Activated CD4-positive, alpha-beta T cell treated with anti-CD3 and anti-CD28 coated beads, Interleukin-2, Interleukin-6, amounts not matched to agents 100 ng/mL and 50 ng/mL, durations not matched to agents 16 hours and 8 hours (primary cell): ENCODE results near the gene SPATA33.

Experiments used
- DNase-seq: peaks from one replicate; pipeline ENCODE4 v3.0.0-alpha.2; 2020

SPATA33 gene

DNA sequence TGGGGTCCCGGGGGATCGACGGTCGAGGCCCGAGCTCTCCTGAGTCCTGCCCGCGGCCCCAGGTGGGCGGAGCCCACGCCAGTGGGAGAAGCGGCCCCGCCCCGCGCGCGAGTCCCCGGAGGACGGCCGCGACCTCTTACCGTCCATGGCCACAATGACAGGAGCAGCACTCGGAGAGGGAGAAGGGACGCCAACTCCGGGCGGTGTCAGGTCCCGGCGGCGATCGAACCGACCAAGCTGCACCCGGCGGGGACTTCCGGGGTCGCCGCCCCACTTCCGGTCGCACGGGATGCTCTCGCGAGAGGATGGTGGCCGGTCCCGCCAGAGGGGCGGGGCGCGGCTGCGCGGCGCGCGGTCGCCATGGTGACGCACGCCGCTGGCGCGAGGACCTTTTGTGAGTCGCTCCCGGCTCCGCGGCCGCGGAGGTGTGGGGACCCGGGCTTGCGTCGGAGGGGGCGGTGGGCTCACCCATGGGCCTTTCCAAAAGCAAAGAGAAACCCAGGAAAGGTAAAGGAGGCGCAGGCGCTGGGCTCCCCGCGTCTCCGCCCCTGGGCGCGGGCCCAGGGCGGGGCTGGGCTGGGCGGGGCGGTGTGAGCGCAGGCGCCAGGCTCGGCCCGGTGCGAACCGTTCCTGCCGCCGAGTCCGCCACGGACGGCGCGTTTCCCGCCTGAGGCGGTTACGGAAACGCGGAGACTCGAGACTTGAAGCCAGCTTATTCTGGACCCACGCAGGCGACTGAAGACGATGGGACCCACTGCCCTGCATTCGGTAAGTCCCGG lies at the start of gene SPATA33, which contains the start of gene CHMP1A:
TSS of gene SPATA33 (plus strand) at position 395 of the 779 bp plus-strand sequence. CDS start at position 471, 76 bp downstream.
TSS of gene CHMP1A (minus strand) at position 267 of the 779 bp plus-strand sequence. CDS start at position 147, 120 bp downstream.
- DNase-seq, result peak; percentile 95

DNA sequence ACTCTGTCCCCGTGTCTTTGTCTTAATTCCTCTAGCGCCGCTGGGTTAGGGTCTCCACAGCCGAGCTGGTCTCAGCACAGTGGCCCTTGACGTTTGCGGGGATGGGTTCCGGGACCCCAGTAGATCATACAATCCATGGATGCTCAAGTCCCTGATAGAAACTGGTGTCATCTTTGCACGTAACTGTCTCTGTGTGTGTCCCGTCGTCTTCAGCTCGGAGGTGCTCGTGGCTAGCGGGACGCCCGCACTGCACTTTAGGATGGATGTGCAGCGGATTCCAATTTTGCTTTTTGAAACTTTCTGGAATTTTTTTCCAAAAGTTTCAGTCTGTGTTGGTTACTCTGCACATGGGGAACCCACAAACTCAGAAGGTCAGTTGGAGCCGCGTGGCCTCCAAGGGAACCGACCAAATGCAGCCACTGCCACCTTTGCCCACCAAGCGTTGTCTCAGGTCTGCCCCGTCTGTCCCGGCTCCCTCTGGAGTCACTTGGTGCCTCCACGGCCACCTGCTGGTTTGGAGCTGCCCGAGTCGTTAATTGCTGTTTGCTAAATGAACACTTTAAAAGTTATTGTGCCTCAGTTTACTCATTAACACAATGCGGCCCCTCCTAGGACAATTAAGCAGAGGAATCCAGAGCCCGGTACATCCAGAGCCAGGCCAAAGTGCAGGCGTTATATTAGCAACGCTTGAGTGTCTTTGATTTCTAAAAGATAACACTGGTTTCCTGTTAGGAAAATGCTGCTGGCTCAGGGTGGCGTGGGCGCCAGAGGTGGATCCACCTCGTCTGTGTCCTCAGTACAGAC lies 49.5 kb upstream of the SPATA33 start:
- no peak for DNase-seq

DNA sequence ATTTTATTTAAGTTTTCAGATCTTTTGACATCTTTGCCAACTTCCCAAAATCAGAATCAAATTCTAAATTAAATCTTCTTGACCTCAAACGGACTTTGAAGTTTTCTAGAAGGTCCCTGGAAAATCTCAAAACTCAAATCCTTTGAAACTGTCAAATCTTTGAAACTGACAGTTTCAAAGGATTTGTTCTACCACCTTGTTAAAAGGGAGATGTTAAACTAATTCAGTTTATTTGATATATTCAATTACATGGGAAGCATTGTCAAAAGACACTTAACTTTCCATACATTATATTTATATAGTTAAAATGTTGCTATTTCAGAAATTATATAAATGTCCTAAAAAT lies 47.6 kb upstream of the SPATA33 start:
- DNase-seq, result no peak

DNA sequence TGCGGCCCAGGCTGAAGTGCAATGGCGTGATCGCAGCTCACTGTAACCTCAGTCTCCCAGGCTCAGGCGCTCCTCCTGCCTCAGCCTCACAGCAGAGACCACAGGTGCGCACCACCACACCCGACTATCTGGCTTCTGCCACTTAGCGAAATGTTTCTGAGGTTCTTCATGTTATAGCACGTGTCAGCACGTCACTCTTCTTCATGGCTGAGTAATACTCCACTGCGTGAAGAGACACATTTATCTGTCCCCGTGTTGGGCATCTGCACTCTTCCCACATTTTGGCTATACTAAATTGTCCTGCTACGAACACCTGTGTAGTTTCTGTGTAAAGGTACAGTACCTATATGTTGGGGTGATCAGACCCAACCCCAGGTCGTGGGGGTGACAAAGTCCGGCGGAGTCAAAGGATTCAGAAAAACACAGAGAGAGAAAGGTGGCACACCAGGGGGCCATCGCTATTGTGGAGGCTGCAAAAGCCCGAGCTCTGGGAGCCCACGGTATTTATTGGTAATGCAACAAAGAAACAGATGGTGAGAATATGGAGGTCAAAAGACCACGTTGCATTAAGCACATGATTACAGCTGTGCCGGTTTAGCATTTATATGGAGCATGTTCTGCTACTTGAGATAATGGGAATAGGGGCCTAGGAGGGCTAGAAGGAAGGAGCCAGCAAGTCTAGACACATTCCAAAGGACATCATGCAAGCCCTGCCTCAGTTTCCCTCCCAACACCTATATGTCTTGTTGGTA lies 45.0 kb upstream of the SPATA33 start:
- DNase-seq, result no peak

DNA sequence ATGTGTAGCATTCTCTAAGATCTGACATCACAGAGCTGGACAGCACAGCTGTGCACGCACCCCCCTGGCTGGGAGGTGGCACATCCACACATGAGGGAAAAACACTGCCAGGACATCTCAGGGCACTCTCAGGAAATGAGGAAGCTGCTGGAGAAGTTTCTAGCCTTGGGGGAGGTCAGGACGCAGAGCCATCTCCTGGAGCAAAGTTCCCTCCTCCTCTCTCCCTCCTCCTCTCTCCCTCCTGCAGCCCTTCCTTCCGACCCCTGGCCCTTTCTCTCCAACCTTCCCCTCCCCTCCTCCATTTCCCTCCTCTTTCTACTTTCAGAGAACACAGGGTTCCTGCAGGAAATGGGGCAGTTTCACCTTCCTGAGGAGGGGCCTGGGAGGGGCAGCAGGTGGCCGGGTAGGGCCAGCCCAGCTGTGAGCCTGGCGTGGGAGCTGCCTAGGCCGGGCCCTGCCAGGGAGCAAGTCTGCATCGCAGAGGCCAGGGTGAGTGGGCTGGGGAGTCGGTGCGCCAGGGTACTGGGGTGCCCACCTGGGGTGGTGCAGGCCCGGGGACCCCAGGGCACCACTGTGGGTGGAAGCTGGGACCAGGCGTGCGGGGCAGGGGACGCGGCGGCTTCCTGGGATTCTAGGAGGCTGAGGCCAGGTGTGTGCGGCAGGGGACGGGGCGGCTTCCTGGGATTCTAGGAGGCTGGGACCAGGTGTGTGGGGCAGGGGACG lies 44.2 kb upstream of the SPATA33 start, which contains the start of gene DPEP1:
TSS of gene DPEP1 (plus strand) at position 412 of the 723 bp plus-strand sequence. CDS start 16,769 bp downstream, outside the sequence.
- DNase-seq, result no peak

DNA sequence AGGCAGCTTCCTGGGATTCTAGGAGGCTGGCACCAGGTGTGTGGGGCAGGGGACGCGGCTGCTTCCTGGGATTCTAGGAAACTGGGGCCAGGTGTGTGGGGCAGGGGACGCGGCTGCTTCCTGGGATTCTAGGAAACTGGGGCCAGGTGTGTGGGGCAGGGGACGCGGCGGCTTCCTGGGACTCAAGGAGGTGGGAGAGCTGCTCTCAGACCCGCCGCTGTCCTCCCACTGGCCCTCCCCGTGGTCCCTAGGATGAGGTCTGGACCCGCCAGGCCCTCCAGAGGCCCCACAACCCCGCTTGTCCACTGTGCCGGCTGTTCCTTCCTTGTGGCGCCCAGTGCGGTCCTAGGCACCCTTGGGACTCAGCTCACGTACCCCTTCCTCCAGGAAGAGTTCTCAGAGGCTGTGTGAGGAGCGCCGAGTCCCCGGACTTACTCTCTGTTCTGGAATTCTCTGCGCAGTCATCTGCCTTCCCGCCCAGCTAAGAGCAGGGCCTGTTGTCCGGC lies 43.6 kb upstream of the SPATA33 start:
- DNase-seq, result no peak

DNA sequence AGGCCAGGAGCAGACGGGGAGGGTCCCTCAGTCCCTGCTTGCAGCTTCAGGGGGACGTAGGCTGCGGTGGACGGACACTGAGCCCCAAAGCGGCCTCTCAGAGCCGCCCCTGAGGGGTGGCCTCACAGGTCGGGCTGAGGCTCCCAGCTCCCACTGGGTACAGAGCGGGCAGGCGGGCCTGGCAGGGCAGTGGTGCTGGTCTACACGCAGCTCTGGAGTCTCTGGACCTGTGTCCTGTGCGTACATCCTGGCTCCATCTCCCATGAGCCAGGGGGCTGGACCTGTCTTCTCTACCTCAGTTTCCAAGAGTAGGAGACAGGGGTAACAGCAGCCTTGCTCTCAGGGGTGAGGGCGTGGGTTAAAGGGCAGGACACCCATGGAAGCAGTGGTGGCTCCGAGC lies 42.5 kb upstream of the SPATA33 start:
- no peak for DNase-seq

DNA sequence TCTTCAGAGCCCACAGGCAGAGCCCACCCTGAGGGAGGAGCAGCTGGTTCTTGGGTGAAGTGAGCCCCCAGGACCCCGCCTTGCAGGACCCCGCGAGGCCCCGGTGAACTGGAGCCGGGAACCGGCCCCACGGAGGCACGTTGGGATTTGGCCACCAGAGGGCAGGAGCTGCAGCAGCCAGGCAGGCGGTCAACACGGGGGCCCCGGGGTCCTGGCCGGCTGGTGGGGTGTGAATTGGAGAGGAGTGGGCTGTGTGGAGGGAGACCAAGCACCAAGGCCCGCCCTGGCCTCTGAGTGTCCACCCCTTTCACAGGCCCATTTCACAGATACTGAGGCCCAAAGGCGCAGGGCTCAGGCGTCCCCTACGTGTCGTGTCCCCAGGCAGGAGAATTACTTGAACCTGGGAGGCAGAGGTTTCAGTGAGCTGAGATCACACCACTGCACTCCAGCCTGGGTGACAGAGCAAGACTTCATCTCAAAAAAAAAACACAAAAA lies 42.0 kb upstream of the SPATA33 start:
- no peak for DNase-seq

DNA sequence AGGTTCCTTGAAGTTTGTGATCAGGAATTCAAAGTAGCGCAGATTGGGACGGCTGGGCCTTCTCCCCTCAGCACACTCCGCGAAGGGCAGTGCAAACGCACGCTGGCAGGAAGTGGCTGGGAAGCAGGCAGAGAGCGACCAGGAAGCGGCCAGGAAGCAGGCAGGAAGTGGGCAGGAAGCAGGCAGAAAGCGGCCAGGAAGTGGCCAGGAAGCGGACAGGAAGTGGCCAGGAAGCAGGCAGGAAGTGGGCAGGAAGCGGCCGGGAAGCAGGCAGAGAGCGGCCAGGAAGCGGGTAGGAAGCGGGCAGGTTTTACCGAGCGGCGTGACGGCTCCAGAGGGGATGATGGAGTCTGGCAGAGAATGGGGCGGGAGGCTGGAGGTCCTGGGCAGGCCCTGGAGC lies 41.0 kb upstream of the SPATA33 start:
- DNase-seq, result no peak

DNA sequence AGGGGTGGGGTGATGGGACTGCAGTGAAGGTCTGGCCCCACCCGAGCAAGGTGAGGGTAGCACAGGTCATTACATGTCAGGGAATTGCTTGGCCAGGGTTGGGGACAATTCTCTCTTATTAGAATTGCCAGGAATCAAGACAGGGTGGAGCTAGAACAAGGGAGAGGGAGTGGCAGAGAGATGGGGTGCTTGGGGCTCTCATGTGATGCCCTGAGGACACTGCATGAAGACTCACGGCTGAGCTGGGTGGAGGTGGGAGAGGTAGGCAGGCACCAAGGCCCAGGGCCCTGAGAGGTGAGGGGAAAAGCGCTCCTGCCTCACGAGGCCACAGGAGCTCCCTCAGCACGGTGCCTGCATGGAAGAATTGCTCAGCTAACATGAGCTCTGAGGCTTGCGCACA lies 40.6 kb upstream of the SPATA33 start:
- DNase-seq, result no peak

DNA sequence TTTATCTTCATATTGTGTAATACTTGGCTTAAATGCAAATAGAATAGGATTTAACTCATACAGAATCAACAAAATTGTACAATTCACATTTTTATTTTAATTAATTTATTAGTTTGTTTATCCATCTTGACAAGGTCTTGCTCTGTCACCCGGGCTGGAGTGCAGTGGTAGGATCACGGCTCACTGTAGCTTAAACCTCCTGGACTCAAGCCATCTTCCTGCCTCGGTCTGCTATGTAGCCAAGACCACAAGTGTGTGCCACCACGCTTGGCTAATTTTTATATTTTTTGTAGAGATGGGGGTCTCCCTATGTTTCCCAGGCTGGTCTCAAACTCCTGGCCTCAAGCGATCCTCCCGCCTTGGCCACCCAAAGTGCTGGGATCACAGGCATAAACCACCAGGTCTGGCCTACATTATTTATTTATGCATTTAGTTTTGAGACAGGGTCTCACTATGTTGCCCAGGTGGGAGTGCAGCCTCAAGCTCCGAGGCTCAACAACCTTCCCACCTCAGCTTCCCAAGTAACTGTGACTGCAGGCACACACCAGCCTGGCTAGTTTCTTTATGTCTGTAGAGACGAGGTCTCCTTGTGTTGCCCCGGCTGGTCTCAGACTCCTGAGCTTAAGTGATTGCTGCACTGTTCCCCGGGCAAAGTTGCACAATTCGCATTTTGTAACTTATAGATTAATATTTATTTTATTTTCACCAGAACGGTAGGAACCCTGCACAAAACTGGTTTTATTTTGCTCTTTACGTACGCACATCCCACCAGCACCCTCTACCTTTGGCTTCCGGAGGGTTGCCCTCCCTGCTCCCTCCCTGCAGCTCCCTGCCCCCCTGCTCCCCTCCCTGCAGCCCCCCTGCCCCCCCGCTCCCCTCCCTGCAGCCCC lies 39.3 kb upstream of the SPATA33 start:
- DNase-seq, result no peak

DNA sequence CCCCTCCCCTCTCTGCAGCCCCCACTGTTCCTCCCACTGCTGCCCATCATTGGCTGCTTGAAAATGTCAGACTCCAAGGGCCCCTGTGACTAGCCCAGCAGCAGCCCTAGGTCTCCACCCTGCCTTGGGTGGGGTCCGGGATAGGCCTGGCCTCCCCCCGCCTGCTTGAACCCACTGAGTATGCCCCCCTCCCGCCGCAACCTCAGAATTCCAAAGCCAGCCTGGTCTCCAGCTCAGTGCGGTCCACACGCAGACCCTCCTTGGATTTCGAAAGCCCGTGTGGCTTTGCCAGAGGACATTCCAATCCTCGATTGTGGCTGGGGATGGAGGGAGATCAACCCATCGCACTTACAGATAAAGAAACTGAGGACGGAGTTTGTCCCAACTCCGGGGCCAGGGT lies 37.8 kb upstream of the SPATA33 start:
- no peak for DNase-seq

DNA sequence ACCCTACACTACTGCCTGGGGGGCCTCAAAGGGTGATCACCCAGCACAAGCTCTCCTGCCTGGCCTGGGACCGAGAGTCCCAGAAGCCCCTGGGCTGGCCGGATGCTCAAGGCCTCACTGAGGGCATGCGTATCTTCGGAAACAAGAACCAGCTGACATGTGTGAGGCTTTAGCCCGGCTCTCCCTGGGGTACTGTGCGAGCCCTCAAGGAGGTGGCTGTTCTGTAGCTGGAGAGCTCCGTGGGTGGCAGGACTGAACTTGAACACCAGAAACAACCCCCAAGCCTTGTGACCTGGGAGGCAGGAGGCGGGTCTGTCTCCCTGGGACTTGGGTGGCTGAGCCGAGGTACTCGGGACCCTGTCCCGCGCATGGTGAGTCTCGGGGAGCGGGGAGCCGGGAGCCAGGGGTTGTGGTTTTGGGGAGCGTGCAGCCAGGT lies 37.2 kb upstream of the SPATA33 start:
- DNase-seq, result no peak

DNA sequence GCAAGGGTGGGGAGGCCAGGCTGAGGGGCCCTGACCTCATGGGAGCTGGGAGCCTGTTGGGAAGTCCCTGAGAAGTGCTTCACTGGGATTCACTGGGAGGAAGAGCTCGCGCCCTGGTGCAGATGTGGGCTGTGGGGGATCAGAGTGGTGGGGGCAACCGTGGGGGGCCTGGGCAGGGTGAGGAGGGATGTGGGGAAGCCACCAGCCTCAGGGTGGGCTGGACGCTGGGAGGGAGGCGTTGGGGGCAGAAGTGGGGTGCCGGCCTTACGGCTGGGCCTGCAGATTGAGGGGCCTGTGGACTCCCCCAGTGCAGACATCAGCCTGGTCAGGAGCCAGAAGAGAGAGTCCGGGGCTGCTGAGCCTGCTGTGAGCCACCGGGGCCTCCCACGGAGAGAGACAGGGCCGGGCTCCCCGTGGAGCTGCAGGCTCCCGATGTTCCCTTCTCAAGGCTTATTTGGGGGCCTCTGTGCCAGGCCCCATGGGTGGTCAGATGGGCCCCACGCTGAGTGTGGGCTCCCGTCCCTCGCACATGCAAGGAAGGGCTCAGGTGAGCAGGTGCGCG lies 36.4 kb upstream of the SPATA33 start:
- DNase-seq, result no peak

DNA sequence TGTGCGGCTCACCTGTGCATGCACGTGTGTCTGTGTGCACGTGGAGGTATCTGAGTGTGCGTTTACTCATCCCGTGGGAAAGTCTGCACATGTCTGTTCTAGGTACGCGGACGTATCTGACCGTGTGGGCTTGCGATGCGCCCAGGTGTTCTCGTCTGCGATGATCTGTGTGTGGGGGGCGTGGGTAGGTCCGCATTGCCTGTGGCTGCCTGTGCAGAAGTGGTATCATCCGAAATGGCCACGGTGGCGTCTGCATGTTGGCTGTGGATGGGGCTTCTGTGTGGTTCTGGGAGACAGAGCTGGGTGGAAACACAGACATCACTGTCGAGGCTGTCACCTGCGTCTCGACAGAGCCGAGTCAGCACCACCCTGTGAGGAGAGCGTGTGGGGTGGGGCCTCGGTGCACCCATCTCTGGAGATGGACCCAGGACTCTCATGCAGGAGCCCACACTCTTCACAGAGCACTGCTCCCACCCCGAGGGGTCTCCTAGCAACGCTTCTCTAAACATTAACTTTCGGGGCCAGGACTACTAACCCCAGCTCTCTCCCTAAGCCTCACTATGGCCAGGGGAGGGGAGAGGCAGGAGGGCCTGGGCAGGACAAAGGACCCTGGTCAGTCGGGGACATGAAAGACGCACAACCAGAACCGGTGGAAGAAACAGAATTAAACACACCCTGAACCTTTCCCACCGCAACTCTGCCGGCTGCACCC lies 35.8 kb upstream of the SPATA33 start:
- DNase-seq, result no peak

DNA sequence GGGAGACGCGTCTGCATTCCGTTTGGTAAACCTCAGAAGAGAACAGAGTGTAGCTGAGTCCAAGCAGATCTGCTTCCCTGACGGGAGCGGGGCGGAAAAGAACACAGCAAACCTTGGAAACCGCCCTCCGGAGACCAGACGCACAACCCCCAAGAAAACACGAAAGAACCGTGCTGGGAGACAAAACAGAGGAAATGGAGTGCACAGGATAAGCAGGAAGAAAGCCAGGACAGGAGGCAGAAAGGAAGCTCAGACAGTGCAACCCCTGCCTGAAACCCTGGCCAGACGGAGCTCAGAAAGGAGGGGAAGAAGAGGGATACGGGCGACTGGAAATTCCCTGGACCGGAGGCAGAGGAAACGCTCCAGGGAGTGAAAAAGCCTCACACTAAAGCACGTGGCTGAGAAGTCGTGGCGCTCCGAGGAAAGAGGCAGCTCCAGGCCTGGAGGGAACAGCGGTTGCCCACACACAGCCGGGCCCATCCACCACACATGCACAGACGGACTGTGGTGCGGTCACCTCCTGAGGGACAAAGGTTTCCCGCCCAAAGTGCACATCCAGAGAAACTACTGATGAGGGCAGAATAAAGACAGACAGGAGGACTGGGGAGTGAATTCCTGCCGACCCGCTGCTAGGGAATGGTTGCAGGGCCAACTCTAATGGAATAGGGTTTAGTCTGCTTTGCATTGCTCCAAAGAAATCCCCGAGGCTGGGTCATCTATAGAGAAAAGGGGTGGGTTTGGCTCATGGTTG lies 34.0 kb upstream of the SPATA33 start:
- no peak for DNase-seq

DNA sequence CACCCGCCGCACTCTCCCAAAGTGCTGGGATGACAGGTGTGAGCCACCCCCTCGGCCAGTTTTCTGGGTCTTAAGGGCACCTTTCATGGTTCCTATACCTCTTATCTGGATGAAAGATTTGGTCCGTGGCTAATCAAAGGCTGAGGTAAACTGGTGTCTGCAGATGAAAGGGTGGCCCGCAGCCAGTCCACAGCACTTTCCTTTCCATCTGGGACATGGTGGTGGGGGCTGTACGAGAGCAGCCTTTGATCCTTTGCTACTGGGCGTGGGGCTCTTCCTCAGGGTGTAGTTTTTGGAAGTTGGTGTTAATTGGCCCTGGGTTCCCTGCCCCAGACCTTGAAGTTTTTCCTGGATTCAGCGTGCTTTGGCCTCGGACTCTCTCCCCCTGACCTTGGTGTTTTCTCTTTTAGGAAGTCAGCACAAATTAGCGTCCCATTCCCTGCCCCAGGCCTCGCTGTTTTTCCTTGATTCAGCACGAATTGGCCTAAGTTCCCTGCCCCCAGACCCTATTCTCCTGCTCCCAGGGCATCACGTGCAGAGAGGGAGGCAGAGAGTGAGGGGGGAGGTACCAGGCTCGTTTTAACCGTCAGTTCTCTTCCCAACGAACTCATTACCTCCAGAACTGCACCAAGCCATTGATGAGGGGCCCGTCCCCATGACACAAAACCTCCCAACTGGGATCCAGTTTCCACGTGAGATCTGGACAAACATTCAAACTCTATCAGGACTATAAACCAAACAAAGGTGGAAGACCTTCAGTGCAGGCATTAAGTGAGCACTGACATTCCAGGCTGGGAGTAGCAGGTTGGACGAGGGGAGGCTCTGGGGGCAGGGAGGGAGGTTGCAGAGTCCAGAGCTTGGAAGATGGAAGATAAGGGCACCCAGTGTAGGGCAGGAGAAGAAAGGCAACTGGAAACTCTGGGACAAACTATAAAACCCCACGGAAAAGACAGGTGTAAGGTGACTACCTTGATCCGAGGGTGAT lies 32.6 kb upstream of the SPATA33 start:
- no peak for DNase-seq
